IMR-90 (cell line): ENCODE results near the gene RFX4. TPM values are rescaled to one million over a fixed set of nuclear protein-coding genes. Genes with fewer than 3 reads are reported as not detected.

Source experiments
- ATAC-seq: fragments of 200-7000 bp; cut with Tn5 transposase; 2 replicates; pipeline ENCODE4 v1.9.1; 2020; ENCODE audit warnings: low read depth, mild to moderate bottlenecking, moderate library complexity
- BruUV-seq: library from RNA; stranded (reverse); fragments of 400-500 nt; replicated peaks from 2 replicates; lab custom pipeline; 2021; lab: Mats Ljungman, UMichigan
- CTCF ChIA-PET: fragments of 300-600 bp; formaldehyde crosslinking; extraction: SDS; loops from one replicate; lab custom pipeline; 2021; ENCODE audit warnings: antibody characterized with exemption; lab: Yijun Ruan, JAX
- POLR2A ChIA-PET: fragments of 300-600 bp; sonication (Branson Sonifier 250); formaldehyde crosslinking; loops from one replicate; lab custom pipeline; 2022; ENCODE audit warnings: antibody characterized with exemption; ENCODE audit not compliant: unreplicated experiment; lab: Charles Lee
- DNase-seq: peaks from one replicate; pipeline ENCODE4 v3.0.0; 2013
- H2AFZ ChIP-seq: replicated peaks from 2 replicates; pipeline ENCODE3; 2013; ENCODE audit warnings: low read length, mild to moderate bottlenecking; ENCODE audit not compliant: poor library complexity
- H2AK5ac ChIP-seq: 2 replicates; pipeline ENCODE4 v1.6.1; 2013; ENCODE audit warnings: low read depth, low read length, inconsistent platforms
- H2AK9ac ChIP-seq: replicated peaks from 2 replicates; pipeline ENCODE3; 2013; ENCODE audit warnings: mild to moderate bottlenecking, low read depth, low read length, moderate library complexity; ENCODE audit not compliant: poor library complexity
- H2BK120ac ChIP-seq: 2 replicates; pipeline ENCODE4 v1.6.1; 2013; ENCODE audit warnings: low read depth, low read length, inconsistent platforms
- H2BK15ac ChIP-seq: 3 replicates; pipeline ENCODE4 v1.6.1; 2013; ENCODE audit warnings: low read depth, low read length, inconsistent platforms
- H2BK20ac ChIP-seq: 2 replicates; pipeline ENCODE4 v1.6.1; 2013; ENCODE audit warnings: low read depth, mild to moderate bottlenecking, inconsistent platforms, low read length, moderate library complexity
- H2BK5ac ChIP-seq: 2 replicates; pipeline ENCODE4 v1.6.1; 2013; ENCODE audit warnings: mild to moderate bottlenecking, low read depth, low read length, inconsistent platforms; ENCODE audit not compliant: poor library complexity, severe bottlenecking
- H3K14ac ChIP-seq: replicated peaks from 2 replicates; pipeline ENCODE4 v1.6.1; 2013; ENCODE audit warnings: low read depth, low read length, inconsistent platforms
- H3K18ac ChIP-seq: 2 replicates; pipeline ENCODE4 v1.6.1; 2013; ENCODE audit warnings: low read depth, low read length, control low read depth
- H3K23ac ChIP-seq: 2 replicates; pipeline ENCODE4 v1.6.1; 2013; ENCODE audit warnings: low read depth, low read length, inconsistent platforms
- H3K27ac ChIP-seq: 2 replicates; pipeline ENCODE4 v1.5.1; 2013; ENCODE audit warnings: mild to moderate bottlenecking, control low read depth, low read length; ENCODE audit not compliant: insufficient read depth
- H3K27me3 ChIP-seq: 2 replicates; pipeline ENCODE4 v1.6.1; 2013; ENCODE audit warnings: low read length; ENCODE audit not compliant: control insufficient read depth, insufficient read depth
- H3K36me3 ChIP-seq: 2 replicates; pipeline ENCODE4 v1.6.1; 2013; ENCODE audit warnings: low read length, mixed read lengths; ENCODE audit not compliant: control insufficient read depth, insufficient read depth
- H3K4ac ChIP-seq: 2 replicates; pipeline ENCODE4 v1.6.1; 2013; ENCODE audit warnings: low read depth, low read length, inconsistent platforms
- H3K4me1 ChIP-seq: 2 replicates; pipeline ENCODE4 v1.6.1; 2013; ENCODE audit warnings: low read length, mixed read lengths; ENCODE audit not compliant: control insufficient read depth, insufficient read depth
- H3K4me2 ChIP-seq: 2 replicates; pipeline ENCODE4 v1.6.1; 2013; ENCODE audit warnings: low read depth, mild to moderate bottlenecking, control low read depth, low read length, moderate library complexity
- H3K4me3 ChIP-seq: 2 replicates; pipeline ENCODE4 v1.5.1; 2013; ENCODE audit warnings: low read depth, mild to moderate bottlenecking, control low read depth, low read length, moderate library complexity; ENCODE audit not compliant: insufficient read depth
- H3K56ac ChIP-seq: 2 replicates; pipeline ENCODE4 v1.6.1; 2013; ENCODE audit warnings: low read length, inconsistent platforms; ENCODE audit not compliant: insufficient read depth; ENCODE audit errors: extremely low read depth
- H3K79me1 ChIP-seq, 2 experiments: 2 replicates each; pipeline ENCODE4 v1.6.1; 2013; ENCODE audit warnings: low read length in 2 of 2, inconsistent platforms in 1 of 2, low read depth in 1 of 2
- H3K9ac ChIP-seq: 2 replicates; pipeline ENCODE4 v1.6.1; 2013; ENCODE audit warnings: low read depth, low read length, control low read depth
- H3K9me1 ChIP-seq: 2 replicates; pipeline ENCODE4 v1.6.1; 2013; ENCODE audit warnings: low read length, inconsistent platforms; ENCODE audit not compliant: insufficient read depth
- H3K9me3 ChIP-seq: 2 replicates; pipeline ENCODE4 v1.6.1; 2013; ENCODE audit warnings: low read length; ENCODE audit not compliant: control insufficient read depth, insufficient read depth
- H4K20me1 ChIP-seq: 2 replicates; pipeline ENCODE4 v1.6.1; 2013; ENCODE audit warnings: low read length, inconsistent platforms; ENCODE audit not compliant: insufficient read depth
- H4K5ac ChIP-seq: 2 replicates; pipeline ENCODE4 v1.6.1; 2013; ENCODE audit warnings: mild to moderate bottlenecking, low read depth, low read length, control low read depth
- H4K8ac ChIP-seq, 2 experiments: 2 replicates each; pipeline ENCODE4 v1.6.1; 2013; ENCODE audit warnings: low read depth in 2 of 2, low read length in 2 of 2, control low read depth in 1 of 2, inconsistent platforms in 1 of 2
- H4K91ac ChIP-seq: 2 replicates; pipeline ENCODE4 v1.6.1; 2013; ENCODE audit warnings: low read depth, low read length, inconsistent platforms; ENCODE audit not compliant: insufficient read depth
- CTCF ChIP-seq: conservative IDR thresholded peaks from 2 replicates; pipeline ENCODE4 v1.5.1; 2012; ENCODE audit warnings: mild to moderate bottlenecking, low read depth, low read length, improper control_type of control experiment
- MXI1 ChIP-seq: IDR thresholded peaks from 2 replicates; pipeline ENCODE4 v1.6.1; 2012; ENCODE audit warnings: low read depth, mild to moderate bottlenecking, low read length, moderate library complexity, borderline replicate concordance
- RAD21 ChIP-seq: IDR thresholded peaks from 2 replicates; pipeline ENCODE4 v1.6.1; 2012; ENCODE audit warnings: low read length, improper control_type of control experiment
- WGBS, 2 experiments: methylation state at CpG; one replicate each; pipeline versions ENCODE4 v1.1.5 to v1.1.7; 2013; ENCODE audit warnings: missing lambda C conversion rate in 2 of 2; ENCODE audit not compliant: insufficient read length in 1 of 2; ENCODE audit errors: extremely low coverage in 2 of 2; 5-methylcytosine and 5-hydroxymethylcytosine counted together
- dilution Hi-C: fragments of 300-500 bp; cut with HindIII; formaldehyde crosslinking; loops from one replicate; pipeline ENCODE4 v1.14.3; 2018; ENCODE audit warnings: low sequenced_read_pairs; ENCODE audit not compliant: unreplicated experiment
- in situ Hi-C: fragments of 300-500 bp; cut with MboI; formaldehyde crosslinking; loops from 3 replicates; pipeline ENCODE4 v1.14.3; 2019; ENCODE audit warnings: low sequenced_read_pairs, inconsistent platforms, mixed read lengths
- intact Hi-C: fragments of 100-400 bp; cut with micrococcal nuclease; formaldehyde crosslinking; loops from 2 replicates; pipeline ENCODE4 v1.10.0; 2022
- polyA plus RNA-seq, 3 experiments: library from polyadenylated mRNA; depleted of rRNA; stranded (reverse); fragments of >200 nt; gene quantifications; 2 replicates each; pipeline ENCODE4 v1.2.3, GENCODE V29; 2012; ENCODE audit warnings: low replicate concordance in 1 of 3
- total RNA-seq: library from RNA; depleted of rRNA; stranded (reverse); fragments of >200 nt; gene quantifications from 2 replicates; pipeline ENCODE4 v1.2.3, GENCODE V29; 2012

The RFX4 gene
- total and polyA plus RNA-seq, 2 of the 4 experiments (the other 2 are of a cell fraction): not detected

- in situ Hi-C loops: no loop called here
- intact Hi-C loops: loop anchor here (2.0 kb wide), 1 partner anchor 236 kb away; no protein-coding TSS in a partner anchor
- Histone ChIP-seq H4K8ac (no peak overlapping the region), H3K4ac (no peak overlapping the region), H3K4me1 (no peaks in the 10 kb centered on the region), H2BK20ac (no peak overlapping the region), H4K5ac (no peak overlapping the region), H4K91ac (no peak overlapping the region), H3K18ac (no peak overlapping the region), H3K79me1 (no peaks in the 10 kb centered on the region), H2AK9ac (no peak overlapping the region), H3K56ac (no peak overlapping the region), H2BK5ac (no peak overlapping the region), H3K27me3 (no peaks in the 10 kb centered on the region; the same call in 1 of the 2 replicates), H3K36me3 (no peaks in the 10 kb centered on the region), H3K4me3 (no peak overlapping the region), H2AFZ (no peak overlapping the region), H3K9ac (no peak overlapping the region), H2BK15ac (no peak overlapping the region), H2BK120ac (no peak overlapping the region), H3K9me3 (no peaks in the 10 kb centered on the region), H3K27ac (no peak overlapping the region), H2AK5ac (no peak overlapping the region), H3K23ac (no peak overlapping the region), H3K4me2 (no peak overlapping the region), H3K14ac (no peak overlapping the region), H3K9me1 (no peaks in the 10 kb centered on the region), H4K20me1 (no peaks in the 10 kb centered on the region)
- dilution Hi-C loops: no loop called here
- ChIA-PET POLR2A (no interaction called here), CTCF (no interaction called here)
- no TSS peak for BruUV-seq
- DNase-seq: peak; percentile 15
- 70% methylated on average over 2 of the region's 4 CpGs; no CpG with 5 or more reads in 1 of the 2 experiments for WGBS, 2 experiments
- TF ChIP-seq MXI1: no peak
- TF ChIP-seq CTCF: peak; percentile 30
- TF ChIP-seq RAD21: peak; percentile 30; the same call in 1 of the 2 replicates
- ATAC-seq: peak; percentile 56; the same call in 1 of the 2 replicates
Observed at GRCh38 chr12:106682594-106683234, 99.9 kb downstream of the RFX4 start.
